Activated CD8-positive, alpha-beta T cell treated with anti-CD3 and anti-CD28 coated beads for 36 hours (primary cell): Measurements from ENCODE around the gene SALL2. TPM values are rescaled to one million over a fixed set of nuclear protein-coding genes. Genes with fewer than 3 reads are reported as not detected.

ENCODE experiments used
- ATAC-seq: fragments of 200-7000 bp; cut with Tn5 transposase; one replicate; pipeline ENCODE4 v1.10.0; 2021; ENCODE audit warnings: mild to moderate bottlenecking, moderate library complexity
- CTCF ChIA-PET: fragments of 350-600 bp; sonication (Branson Sonifier 250); formaldehyde crosslinking; loops from one replicate; lab custom pipeline; 2021; ENCODE audit warnings: antibody characterized with exemption; lab: Charles Lee
- POLR2A ChIA-PET: fragments of 350-600 bp; sonication (Branson Sonifier 250); formaldehyde crosslinking; loops from one replicate; lab custom pipeline; 2021; ENCODE audit warnings: antibody characterized with exemption; lab: Charles Lee
- DNase-seq: peaks from one replicate; pipeline ENCODE4 v3.0.0-alpha.2; 2020
- H3K27ac Mint-ChIP-seq: one replicate; pipeline ENCODE4 v1.8.0; 2021; ENCODE audit warnings: mild to moderate bottlenecking, mixed read lengths
- H3K27me3 Mint-ChIP-seq: one replicate; pipeline ENCODE4 v1.8.0; 2021; ENCODE audit warnings: mixed read lengths
- H3K36me3 Mint-ChIP-seq: one replicate; pipeline ENCODE4 v1.8.0; 2021; ENCODE audit warnings: low read depth, mixed read lengths
- H3K4me1 Mint-ChIP-seq: one replicate; pipeline ENCODE4 v1.8.0; 2021; ENCODE audit warnings: low read depth, mixed read lengths
- H3K4me3 Mint-ChIP-seq: one replicate; pipeline ENCODE4 v1.8.0; 2021; ENCODE audit warnings: mild to moderate bottlenecking, moderate library complexity, mixed read lengths
- H3K9me3 Mint-ChIP-seq: one replicate; pipeline ENCODE4 v1.8.0; 2021; ENCODE audit warnings: mixed read lengths
- CTCF ChIP-seq: fragments of 200-600 bp; IDR thresholded peaks from one replicate; pipeline ENCODE4 v1.8.0; 2022; ENCODE audit warnings: antibody characterized with exemption, mild to moderate bottlenecking
- intact Hi-C: fragments of 100-400 bp; cut with micrococcal nuclease; formaldehyde crosslinking; loops from one replicate; pipeline ENCODE4 v1.10.0; 2022
- total RNA-seq, 2 experiments: library from RNA; stranded (reverse); gene quantifications; one replicate each; pipeline ENCODE4 v1.2.3, GENCODE V29; 2021

Gene SALL2
- total RNA-seq, 2 experiments from 2014 or later, result 2.9 to 3.5 TPM

DNA sequence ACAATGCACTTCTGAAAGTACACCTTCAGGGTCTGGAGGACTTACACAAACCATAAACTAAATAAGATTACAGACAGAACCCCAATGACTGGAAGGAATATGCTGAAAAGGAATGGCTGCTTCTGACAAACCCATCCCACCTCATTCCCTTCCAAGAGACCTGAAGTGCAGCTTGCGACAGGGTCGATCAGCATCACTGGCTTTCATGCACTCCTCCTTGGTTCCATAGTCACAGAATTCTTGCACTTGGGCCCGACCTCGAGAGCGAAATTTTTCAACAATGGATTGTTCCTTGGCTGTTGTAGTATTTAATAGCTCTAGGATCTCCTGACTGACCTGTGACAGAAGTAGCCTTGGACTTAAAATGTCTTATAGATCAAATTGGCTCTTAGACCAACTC lies 24.6 kb downstream of the SALL2 start:
- no peak for DNase-seq
- Mint-ChIP-seq H3K36me3 (peaks cover 48% of the 10 kb centered on the region), H3K9me3 (no peaks in the 10 kb centered on the region), H3K4me3 (no peak overlapping the region), H3K27me3 (no peaks in the 10 kb centered on the region), H3K27ac (no peak overlapping the region), H3K4me1 (peaks cover 32% of the 10 kb centered on the region)
- POLR2A ChIA-PET, result interaction anchor here (0.9 to 3.1 kb wide), 5 partner anchors 10 to 25 kb away, joined by 3 to 12 read pairs (median 3); partner anchors contain the start of genes METTL3 and SALL2
- intact Hi-C loops, result no loop called here
- TF ChIP-seq CTCF, result no peak
- ATAC-seq, result no peak
- CTCF ChIA-PET, result interaction anchor here (1.2 kb wide), 1 partner anchor 25 kb away, joined by 4 read pairs; the partner anchor contains the start of genes RAB2B and TOX4

- H3K4me1 Mint-ChIP-seq, result peaks cover 19% of the 10 kb centered on the region
- DNase-seq, result peak; percentile 35
- no peak overlapping the region for H3K4me3 Mint-ChIP-seq
- intact Hi-C loops, result loop anchor here (1.0 kb wide), 1 partner anchor 58 kb away; no protein-coding TSS in a partner anchor
- no peaks in the 10 kb centered on the region for H3K9me3 Mint-ChIP-seq
- no peaks in the 10 kb centered on the region for H3K27me3 Mint-ChIP-seq
- TF ChIP-seq CTCF, result peak; percentile 77
- CTCF ChIA-PET, result interaction anchor here (0.6 to 3.1 kb wide), 39 partner anchors 8 to 281 kb away, joined by 3 to 100 read pairs (median 4); partner anchors contain the start of genes CHD8, METTL3, RAB2B and RPGRIP1
- peak; percentile 72 for ATAC-seq
- peak overlapping the region; percentile 72 for H3K27ac Mint-ChIP-seq
- POLR2A ChIA-PET, result interaction anchor here (0.6 to 1.9 kb wide), 11 partner anchors 9 to 69 kb away, joined by 3 to 14 read pairs (median 4); partner anchors contain the start of genes METTL3, RAB2B, SALL2 and TOX4
- peaks cover 59% of the 10 kb centered on the region for H3K36me3 Mint-ChIP-seq
Measured at GRCh38 chr14:21498540-21499526, 27.3 kb downstream of the SALL2 start.

DNA sequence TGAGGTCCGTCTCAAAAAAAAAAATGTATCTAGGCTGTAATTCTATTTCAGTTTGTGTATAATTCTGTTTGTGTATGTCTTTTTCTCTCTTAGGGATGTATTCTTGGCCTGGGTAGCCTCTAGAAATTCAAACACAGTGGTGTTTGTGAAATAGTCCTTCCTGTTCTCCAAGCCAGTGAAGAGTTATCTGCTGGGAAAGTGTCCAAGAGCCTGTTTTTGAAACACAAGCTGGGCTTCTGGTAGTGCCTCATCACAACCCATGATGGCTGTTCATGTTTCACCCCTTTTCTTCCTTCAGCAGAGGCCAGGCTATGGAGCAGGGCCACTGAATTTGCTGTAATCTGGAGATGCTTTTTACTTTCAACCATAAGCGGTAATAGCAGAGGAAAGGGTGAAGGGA lies 29.7 kb downstream of the SALL2 start:
- peaks cover 52% of the 10 kb centered on the region for H3K36me3 Mint-ChIP-seq
- H3K27ac Mint-ChIP-seq, result no peak overlapping the region
- TF ChIP-seq CTCF, result no peak
- DNase-seq, result no peak
- POLR2A ChIA-PET, result no interaction called here
- ATAC-seq, result no peak
- CTCF ChIA-PET, result interaction anchor here (1.2 to 3.1 kb wide), 5 partner anchors 8 to 61 kb away, joined by 3 to 23 read pairs (median 7); partner anchors contain the start of genes CHD8, RAB2B and TOX4
- no peak overlapping the region for H3K4me3 Mint-ChIP-seq
- intact Hi-C loops, result no loop called here
- H3K27me3 Mint-ChIP-seq, result no peaks in the 10 kb centered on the region
- H3K9me3 Mint-ChIP-seq, result no peaks in the 10 kb centered on the region
- peaks cover 19% of the 10 kb centered on the region for H3K4me1 Mint-ChIP-seq

DNA sequence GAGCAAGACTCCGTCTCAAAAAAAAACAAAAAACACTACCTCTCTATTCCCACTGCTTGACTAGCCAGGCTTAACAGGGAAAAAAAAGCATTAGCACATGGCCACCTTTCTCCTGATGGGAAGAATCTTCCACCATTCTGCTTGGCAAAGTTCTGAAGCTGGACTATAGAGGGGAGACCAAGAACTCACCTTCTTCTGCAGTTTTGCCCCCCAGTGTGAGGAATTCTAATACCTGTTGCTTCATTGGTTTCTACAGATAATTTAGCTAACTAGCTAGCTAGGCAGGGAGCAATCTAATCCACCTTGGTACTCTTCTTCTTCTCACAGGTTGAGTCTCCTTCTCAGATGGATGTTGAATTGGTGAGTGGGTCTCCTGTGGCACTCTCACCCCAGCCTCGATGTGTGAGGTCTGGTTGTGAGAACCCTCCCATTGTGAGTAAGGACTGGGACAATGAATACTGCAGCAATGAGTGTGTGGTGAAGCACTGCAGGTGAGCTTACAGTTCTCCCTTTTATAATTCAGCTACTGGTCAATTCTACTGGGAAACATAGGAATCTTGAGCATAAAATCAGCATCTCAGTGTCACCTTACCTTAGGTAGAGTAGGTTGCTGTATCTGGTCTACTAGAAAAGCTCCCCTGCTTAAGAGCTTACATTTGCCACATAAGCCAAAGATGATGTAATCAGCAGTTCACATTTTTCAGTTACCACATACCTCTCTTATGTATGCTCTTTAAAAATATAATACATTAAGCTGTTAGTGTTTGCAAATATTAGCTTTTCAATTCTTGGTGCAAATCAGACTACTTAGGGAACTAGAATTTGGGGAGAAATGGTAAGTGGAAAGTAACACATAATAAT lies 31.0 kb downstream of the SALL2 start:
- peaks cover 47% of the 10 kb centered on the region for H3K36me3 Mint-ChIP-seq
- intact Hi-C loops, result no loop called here
- ATAC-seq (no peak), DNase-seq (no peak)
- H3K27me3 Mint-ChIP-seq, result no peaks in the 10 kb centered on the region
- H3K9me3 Mint-ChIP-seq, result no peaks in the 10 kb centered on the region
- no peak overlapping the region for H3K4me3 Mint-ChIP-seq
- POLR2A ChIA-PET, result interaction anchor here (0.7 to 1.0 kb wide), 2 partner anchors 15 to 31 kb away, joined by 3 read pairs; no protein-coding TSS in a partner anchor
- no peak for TF ChIP-seq CTCF
- H3K27ac Mint-ChIP-seq, result peak overlapping the region; percentile 64
- CTCF ChIA-PET, result interaction anchor here (1.2 to 1.8 kb wide), 4 partner anchors 18 to 61 kb away, joined by 3 to 8 read pairs (median 6); partner anchors contain the start of genes CHD8, RAB2B and TOX4
- H3K4me1 Mint-ChIP-seq, result peaks cover 15% of the 10 kb centered on the region
